Measurements from ENCODE around the gene NSF.

Gene NSF

GRCh38 chr17:46717999-46718398 lies 127.5 kb downstream of the NSF start:
- DNase-seq (ENCODE audit: low spot score) = no peak

- no peak for DNase-seq (ENCODE audit: low spot score)
Measured at GRCh38 chr17:46719891-46720290, 129.4 kb downstream of the NSF start.

GRCh38 chr17:46720408-46720807 lies 129.9 kb downstream of the NSF start:
- DNase-seq (ENCODE audit: low spot score) = no peak

GRCh38 chr17:46722662-46723285 lies 132.3 kb downstream of the NSF start:
- no peak for DNase-seq (ENCODE audit: low spot score)

- no peak for DNase-seq (ENCODE audit: low spot score)
Measured at GRCh38 chr17:46726206-46726605, 135.7 kb downstream of the NSF start.

- DNase-seq (ENCODE audit: low spot score) = peak; percentile 26
Measured at GRCh38 chr17:46727572-46728348, 137.3 kb downstream of the NSF start.

GRCh38 chr17:46730026-46730425 lies 139.6 kb downstream of the NSF start:
- no peak for DNase-seq (ENCODE audit: low spot score)

- DNase-seq (ENCODE audit: low spot score) = no peak
Measured at GRCh38 chr17:46730679-46731078, 140.2 kb downstream of the NSF start.

- DNase-seq (ENCODE audit: low spot score) = no peak
Measured at GRCh38 chr17:46732160-46732559, 141.7 kb downstream of the NSF start.

- DNase-seq (ENCODE audit: low spot score) = no peak
Measured at GRCh38 chr17:46732754-46733398, 142.4 kb downstream of the NSF start.

GRCh38 chr17:46733837-46734475 lies 143.5 kb downstream of the NSF start:
- no peak for DNase-seq (ENCODE audit: low spot score)

GRCh38 chr17:46736100-46736499 lies 145.6 kb downstream of the NSF start:
- no peak for DNase-seq (ENCODE audit: low spot score)

- DNase-seq (ENCODE audit: low spot score) = no peak
Measured at GRCh38 chr17:46737326-46737725, 146.9 kb downstream of the NSF start.

- no peak for DNase-seq (ENCODE audit: low spot score)
Measured at GRCh38 chr17:46738544-46738943, 148.1 kb downstream of the NSF start.

GRCh38 chr17:46739982-46740381 lies 149.5 kb downstream of the NSF start:
- DNase-seq (ENCODE audit: low spot score) = no peak

- DNase-seq (ENCODE audit: low spot score) = no peak
Measured at GRCh38 chr17:46741122-46741730, 150.8 kb downstream of the NSF start.

- peak; percentile 62 for DNase-seq (ENCODE audit: low spot score)
Measured at GRCh38 chr17:46742565-46743270, 152.2 kb downstream of the NSF start.

GRCh38 chr17:46744441-46744840 lies 154.0 kb downstream of the NSF start:
- no peak for DNase-seq (ENCODE audit: low spot score)

- DNase-seq (ENCODE audit: low spot score) = no peak
Measured at GRCh38 chr17:46745376-46745775, 154.9 kb downstream of the NSF start.

GRCh38 chr17:46751425-46751824 lies 161.0 kb downstream of the NSF start:
- DNase-seq (ENCODE audit: low spot score) = no peak

- no peak for DNase-seq (ENCODE audit: low spot score)
Measured at GRCh38 chr17:46753776-46754175, 163.3 kb downstream of the NSF start.
